COLO829 (cell line): ENCODE results near the gene CAPN9.
"Not testable (repeated sequence)": the region's sequence is repeated elsewhere in the genome, so short reads cannot be mapped to it uniquely, and the experiment has no call there.

Experiments
- DNase-seq: peaks from one replicate; pipeline ENCODE4 v3.0.0; 2012; ENCODE audit warnings: low spot score

Gene CAPN9

GRCh38 chr1:230823931-230824381 is 76.8 kb downstream of the CAPN9 start:
- no peak for DNase-seq

GRCh38 chr1:230824551-230824918 is 77.3 kb downstream of the CAPN9 start:
- DNase-seq: peak; percentile 75

DNA sequence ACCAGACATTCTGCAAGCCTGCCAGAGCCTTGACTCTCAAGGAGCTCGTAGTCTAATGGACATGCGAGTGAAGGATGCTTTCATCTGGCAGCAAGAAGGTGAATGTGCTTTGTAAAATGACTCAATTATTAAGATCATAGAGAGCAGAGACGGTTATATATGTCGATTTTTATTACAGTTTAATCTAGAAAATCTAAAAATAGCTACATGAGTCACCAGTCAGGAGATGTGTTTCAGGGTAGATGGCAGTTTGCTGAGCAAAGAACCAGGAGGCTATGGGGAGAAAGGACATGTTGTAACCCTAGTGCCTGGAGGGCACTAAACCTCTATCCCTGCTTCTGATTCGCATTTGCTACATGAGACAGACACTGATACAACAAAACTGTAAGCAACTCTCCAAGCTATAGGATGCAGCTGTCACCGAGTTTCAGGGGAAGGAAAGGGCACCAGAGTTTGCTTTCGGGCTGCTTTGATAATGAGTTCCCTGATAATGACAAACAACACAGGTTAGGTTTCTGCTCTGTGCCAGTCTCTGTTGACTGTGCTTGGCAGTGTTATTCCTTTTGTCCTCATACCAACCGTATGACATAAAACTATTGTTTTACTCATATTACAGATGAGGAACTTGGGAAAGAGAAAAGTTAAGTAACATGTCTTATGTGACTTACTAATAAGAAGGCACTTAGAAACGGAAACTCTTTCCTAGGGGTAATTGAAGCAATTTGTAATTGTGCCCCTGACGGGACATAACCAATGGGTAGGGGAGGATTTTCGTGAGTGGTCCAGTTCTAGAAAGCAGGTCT is 77.9 kb downstream of the CAPN9 start:
- peak; percentile 98 for DNase-seq

- DNase-seq: no peak
These were observed 78.6 kb downstream of the CAPN9 start for GRCh38 chr1:230825761-230826160.

DNA sequence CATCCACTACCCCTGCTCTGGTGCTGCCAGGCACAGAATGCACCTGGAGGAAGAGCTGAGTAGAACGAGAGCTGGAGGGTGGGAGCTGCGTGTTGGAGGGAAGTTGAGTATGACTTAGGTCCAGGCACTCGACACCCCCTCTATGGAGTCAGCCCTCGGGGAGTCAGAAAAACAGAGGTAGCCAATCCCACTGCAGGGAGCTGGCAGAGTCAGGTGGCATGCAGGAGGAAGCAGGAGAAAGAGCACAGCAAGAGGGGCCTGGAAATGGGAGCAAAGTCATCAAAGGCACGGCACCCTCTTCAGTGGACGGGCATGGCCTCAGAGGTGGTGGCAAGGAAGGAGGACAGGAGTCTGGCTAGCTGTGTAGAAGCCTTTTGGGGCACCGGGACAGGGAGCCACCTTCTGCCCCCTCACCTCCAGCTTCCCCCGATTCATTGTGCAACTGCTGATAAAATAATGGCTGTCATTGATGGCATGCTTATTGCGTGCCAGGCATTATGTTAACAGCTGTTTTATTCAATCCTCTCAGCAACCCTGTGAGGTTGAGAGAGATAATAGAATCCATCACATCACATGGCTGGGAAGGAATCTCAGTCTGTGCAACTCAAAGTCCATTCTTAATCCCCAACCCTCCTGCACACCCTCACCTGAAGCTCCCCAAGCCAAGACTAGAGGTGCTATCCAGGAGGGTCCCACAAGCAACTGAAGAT is 79.1 kb downstream of the CAPN9 start:
- DNase-seq: peak; percentile 40

GRCh38 chr1:230827081-230827681 is 80.0 kb downstream of the CAPN9 start:
- no peak for DNase-seq

DNA sequence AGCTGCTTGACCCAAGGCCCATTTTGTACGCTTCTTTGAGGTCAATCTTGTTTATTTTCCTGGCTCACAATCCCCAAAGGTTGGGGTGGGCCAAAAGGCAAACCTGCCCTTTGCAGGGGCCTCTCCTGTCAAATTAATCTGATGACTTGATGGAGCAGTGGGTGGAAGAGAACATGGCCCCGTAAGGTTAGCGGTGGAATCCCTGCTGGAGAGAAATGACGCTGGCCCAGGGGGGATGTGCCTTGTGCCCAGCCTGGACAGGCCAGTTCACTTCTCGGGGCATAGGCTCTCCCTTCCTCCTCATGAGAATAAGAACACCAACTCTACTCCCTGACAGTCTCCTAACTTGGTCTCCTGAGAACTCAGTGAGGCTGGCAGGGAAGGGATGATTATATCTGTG is 80.6 kb downstream of the CAPN9 start:
- DNase-seq: no peak

DNA sequence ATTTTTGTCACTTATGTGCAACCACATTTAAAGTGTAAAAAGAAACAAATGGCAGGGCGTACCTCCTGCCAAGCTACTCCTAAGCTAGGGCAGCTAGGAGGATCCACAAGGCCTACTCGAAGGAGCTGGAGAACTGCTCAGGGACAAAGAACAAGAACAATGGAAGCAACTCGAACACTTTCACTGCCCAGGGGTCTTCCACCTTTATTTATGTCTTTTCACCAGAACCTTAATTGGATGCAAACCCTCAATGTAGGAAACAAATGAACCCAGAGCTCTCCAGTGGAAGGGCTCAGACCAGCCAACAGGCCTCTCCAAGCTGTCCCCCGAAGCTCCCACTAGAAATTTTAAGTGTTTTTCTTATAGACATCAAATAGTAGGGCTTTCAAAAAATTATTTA is 81.2 kb downstream of the CAPN9 start:
- DNase-seq: no peak

- DNase-seq: no peak
These were observed 84.6 kb downstream of the CAPN9 start for GRCh38 chr1:230831771-230832170.

GRCh38 chr1:230832476-230832875 is 85.3 kb downstream of the CAPN9 start:
- no peak for DNase-seq

- DNase-seq: no peak
These were observed 86.3 kb downstream of the CAPN9 start for GRCh38 chr1:230833511-230833910.

DNA sequence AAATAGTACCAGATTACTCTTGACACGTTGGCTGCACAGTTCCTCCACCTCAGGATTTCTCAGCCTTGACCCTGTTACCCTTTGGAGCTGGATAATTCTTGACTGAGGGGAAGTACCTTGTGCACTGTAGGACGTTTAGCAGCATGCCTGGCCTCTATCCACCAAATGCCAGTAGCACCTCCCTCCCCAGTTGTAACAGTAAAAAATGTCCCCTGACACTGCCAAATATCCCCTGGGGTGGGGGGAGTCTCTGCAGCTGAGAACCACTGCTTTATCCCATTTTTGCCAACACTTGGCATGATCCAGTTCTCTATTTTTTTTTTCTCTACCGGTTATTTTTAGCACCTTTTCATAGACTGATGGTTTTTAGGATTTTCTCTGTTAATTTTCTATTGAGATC is 87.1 kb downstream of the CAPN9 start:
- no peak for DNase-seq

GRCh38 chr1:230836347-230836746 is 89.2 kb downstream of the CAPN9 start:
- no peak for DNase-seq

DNA sequence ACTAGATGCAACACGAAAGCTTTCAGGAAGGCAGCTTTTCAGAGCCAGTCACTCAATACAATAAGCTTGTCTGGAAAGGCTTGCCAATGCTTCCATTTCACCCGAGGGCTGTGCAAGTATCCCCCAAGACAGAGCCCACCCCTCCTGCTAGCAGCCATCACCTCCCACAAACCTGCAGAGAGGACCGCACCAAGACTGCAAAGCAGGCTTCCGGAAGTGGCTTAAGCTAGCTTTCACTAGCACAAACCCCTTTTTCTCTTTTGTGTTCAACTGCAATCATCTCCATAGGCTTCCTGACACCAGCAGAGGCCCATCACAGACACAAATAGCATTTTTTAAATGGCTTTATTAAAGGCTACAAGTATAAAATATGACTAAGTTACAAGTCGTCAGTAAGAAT is 89.6 kb downstream of the CAPN9 start:
- DNase-seq: no peak

DNA sequence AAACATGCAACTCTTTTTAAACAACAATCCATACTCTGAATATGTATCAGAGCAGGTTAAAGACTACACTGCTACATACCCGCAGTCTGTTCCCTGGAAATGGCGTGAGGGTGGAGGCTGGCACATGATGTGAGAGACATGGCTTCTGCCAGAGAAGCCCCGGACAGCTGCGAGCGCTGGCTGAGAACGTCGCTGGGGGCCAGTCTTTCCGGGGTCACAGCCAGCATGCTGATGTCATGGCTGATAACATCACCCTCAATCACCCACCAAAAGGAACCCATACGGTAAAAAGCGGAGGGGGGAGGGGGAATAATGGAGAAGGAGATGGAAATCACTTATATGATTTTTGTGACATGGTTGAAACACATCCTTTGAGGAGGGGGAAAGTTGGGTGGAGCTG is 92.0 kb downstream of the CAPN9 start:
- no peak for DNase-seq

DNA sequence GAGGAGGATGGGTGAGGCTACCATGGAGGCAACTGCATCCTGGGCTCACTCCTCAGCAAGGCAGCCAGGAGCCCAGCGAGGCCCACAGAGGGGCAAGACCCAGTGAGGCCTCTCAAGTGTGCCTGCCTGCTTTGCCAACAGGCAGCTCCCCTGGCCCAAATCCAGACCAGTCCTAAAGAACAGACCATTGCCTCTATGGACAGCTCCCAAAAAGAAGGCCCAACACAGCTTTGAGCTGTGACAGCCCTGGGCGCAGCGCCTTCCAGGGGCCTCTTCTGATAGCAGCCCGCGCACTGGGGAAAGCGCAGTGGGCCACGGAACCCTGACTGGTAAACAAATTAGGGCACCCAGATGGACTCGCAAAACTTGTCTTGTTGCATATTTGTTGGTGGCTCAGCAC is 95.6 kb downstream of the CAPN9 start:
- no peak for DNase-seq

- no peak for DNase-seq
These were observed 96.5 kb downstream of the CAPN9 start for GRCh38 chr1:230843503-230844309.

DNA sequence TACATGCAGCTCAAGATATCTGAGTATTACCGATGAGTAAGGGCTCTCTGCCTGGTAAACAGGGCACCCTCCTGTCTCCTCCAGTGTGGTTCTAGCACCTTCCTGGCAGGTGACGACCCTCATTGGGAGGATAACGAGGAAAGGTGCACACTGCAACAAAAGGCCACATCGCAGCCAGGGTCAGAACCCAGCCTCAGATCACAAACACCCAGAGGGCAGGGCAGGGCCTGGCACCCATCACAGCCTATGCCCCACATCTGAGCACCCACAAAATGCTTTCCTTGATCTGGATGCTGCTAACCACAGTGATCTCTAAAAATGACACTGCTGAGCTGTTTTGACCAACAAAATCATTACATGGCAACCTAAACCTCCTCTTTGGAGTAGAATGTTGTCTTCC is 97.4 kb downstream of the CAPN9 start:
- no peak for DNase-seq

- not testable (repeated sequence) for DNase-seq
These were observed 98.0 kb downstream of the CAPN9 start for GRCh38 chr1:230845184-230845583.

DNA sequence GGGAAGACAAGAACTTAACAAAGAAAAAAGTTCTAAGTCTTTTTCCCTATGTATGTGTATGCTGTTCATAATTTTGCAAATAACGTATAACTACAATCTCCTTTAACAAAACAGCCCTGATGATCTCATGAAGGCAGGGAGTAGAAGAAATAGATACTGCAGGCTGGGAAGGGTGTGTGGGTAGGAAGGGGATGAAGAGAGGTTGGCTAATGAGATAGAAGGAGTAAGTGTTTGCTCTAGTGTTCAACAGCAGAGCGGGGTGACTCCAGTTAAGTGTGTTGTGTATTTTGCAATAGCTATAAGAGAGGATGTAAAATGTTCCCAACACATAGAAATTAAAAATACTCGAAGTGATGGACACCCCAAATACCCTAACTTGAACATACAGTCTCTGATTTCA is 101.0 kb downstream of the CAPN9 start:
- no peak for DNase-seq

DNA sequence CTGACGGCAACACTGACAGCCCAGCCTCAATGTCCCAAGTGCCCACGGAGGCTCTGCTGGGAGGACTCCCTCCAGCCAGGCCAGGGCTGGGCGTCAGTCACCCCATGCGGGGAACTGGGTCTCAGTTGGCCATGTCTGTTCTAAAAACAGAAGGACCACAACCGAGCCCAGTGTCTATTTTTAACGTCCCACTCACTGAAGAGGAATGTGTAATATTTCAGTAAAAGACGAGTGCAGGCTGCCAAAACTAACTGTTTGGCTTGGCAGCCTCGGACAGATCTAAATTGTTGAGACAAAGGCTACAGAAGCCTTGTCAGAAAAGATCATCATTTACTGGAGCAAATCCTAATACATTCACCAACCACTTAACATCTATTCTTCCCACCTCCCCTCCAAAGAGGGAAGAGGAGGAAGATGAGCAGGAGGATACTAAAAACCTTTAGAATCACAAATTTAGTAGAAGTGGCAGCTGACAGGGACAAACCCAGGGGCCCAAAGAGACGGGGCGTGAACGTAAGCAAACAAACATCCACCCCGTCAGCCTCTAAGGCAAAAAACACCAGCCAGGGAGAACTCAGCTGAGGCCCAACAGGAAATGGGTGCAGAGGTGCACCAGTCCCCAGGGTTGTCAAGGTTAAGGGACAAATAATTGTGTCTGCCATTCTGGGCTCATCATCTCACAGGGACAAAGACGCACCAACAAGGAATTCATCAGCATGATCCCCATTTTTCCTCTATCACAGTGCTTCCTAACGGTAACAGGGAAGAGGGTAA is 102.5 kb downstream of the CAPN9 start:
- peak; percentile 33 for DNase-seq

DNA sequence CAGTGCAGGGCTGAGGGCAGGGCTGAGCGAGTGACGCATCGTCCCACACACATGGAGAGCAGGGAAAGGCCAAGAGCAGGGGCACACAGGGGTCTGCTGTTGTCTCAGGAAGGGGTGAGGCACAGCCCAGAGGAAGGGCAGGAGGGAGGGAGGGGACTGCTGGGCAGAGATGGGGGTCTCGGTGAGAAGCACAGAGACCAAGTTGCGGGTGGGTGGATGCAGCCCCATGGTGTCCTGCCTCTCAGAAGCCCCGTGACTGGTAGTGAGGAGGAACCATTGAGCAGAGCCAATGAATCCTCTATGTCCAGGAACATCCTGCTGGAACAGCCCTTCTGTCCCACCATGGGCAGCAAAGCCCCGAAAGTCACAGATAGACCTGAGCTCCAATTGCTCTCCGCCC is 103.4 kb downstream of the CAPN9 start:
- no peak for DNase-seq
